ENCODE results near the gene C9orf72.
"Not testable (repeated sequence)": the region's sequence is repeated elsewhere in the genome, so short reads cannot be mapped to it uniquely, and the experiment has no call there.

The C9orf72 gene

DNA sequence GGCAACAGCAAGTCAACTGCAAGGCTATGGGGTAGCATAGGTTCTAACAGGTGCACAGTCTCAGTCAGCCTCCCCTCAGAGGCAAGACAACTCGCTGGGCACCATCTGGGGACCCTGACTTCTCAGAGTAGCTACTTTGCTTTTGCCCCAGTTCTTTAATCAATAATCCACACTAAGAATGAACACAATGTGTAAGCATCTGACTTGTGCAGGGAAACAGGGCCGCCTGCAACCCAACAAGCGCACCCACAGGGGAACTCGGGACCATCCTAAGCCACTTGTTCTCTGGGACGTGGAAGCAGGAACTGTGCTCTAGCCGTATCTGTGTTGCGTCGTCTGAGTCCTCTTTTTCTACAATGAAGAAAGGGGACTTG lies 45.6 kb downstream of the C9orf72 start:
- peak in 1 of 2 experiments; percentile 27 for DNase-seq
- no peak for TF ChIP-seq GATA1 (IDR thresholded peaks at IDR 0.05; ENCODE audit: low read depth, low read length)

DNA sequence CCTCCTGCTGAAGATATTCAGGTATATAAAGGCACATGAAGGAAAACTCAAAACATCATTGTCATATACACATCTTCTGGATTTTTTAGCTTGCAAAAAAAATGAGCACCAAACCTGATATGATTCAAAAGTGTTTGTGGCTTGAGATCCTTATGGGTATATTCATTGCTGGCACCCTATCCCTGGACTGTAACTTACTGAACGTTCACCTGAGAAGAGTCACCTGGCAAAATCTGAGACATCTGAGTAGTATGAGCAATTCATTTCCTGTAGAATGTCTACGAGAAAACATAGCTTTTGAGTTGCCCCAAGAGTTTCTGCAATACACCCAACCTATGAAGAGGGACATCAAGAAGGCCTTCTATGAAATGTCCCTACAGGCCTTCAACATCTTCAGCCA lies 49.0 kb downstream of the C9orf72 start, which contains the start of gene IFNK:
IFNK (plus strand) TSS at position 55 of the 400 bp plus-strand sequence; CDS start at position 102, 47 bp downstream.
- TF ChIP-seq GATA1 (IDR thresholded peaks at IDR 0.05; ENCODE audit: low read depth, low read length) (no peak), POLR2A (IDR thresholded peaks at IDR 0.05; ENCODE audit: low read length) (no peak)
- DNase-seq, result no peak

DNA sequence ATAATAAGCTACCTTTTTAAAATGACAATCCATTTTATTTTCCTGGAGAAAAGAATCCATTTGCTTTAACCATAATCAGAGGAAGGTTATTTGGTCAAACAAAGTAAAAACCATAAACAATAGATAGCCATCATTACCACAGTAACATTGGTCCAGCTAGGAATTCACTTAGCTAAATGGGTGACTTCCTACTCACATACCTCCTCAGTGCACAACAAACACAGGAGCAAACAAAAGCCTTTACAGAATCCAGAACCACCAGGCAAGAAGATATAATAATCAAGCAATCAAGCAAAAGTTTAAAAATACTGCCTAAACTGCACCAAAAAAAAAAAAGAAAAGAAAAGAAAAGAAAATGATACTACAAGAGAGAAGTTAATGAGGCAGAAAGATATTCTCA lies 50.1 kb downstream of the C9orf72 start:
- DNase-seq, result no peak
- TF ChIP-seq POLR2A (IDR thresholded peaks at IDR 0.05; ENCODE audit: low read length) (no peak), GATA1 (IDR thresholded peaks at IDR 0.05; ENCODE audit: low read depth, low read length) (no peak)

GRCh38 chr9:27520986-27521385 lies 52.3 kb downstream of the C9orf72 start:
- DNase-seq, result no peak
- no peak for TF ChIP-seq POLR2A (IDR thresholded peaks at IDR 0.05; ENCODE audit: low read length)
- TF ChIP-seq GATA1 (IDR thresholded peaks at IDR 0.05; ENCODE audit: low read depth, low read length), result no peak

GRCh38 chr9:27519466-27520465 lies 53.5 kb downstream of the C9orf72 start:
- DNase-seq, result no peak
- no peak for TF ChIP-seq POLR2A (IDR thresholded peaks at IDR 0.05; ENCODE audit: low read length)
- no peak for TF ChIP-seq GATA1 (IDR thresholded peaks at IDR 0.05; ENCODE audit: low read depth, low read length)

GRCh38 chr9:27518809-27519208 lies 54.5 kb downstream of the C9orf72 start:
- TF ChIP-seq GATA1 (IDR thresholded peaks at IDR 0.05; ENCODE audit: low read depth, low read length) (no peak), POLR2A (IDR thresholded peaks at IDR 0.05; ENCODE audit: low read length) (no peak)
- DNase-seq, result no peak

DNA sequence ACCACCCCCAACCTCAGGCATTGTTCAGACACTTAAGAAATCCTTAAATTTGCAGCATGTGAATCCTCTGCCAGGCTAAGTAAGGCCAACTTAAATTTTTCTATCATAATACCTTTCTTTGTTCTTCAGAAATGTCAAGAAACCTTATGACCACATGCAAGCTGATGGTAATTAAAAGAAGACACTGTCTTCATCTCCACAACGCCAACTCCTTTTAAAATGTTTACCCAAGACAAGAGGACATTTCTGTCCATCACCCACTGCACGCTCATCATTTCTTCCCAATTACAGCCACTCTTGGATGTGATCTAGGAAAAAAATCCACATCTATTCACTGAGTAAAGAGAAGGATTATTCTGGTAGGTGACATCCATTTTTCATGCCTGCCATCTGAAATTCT lies 55.3 kb downstream of the C9orf72 start:
- no peak for DNase-seq
- TF ChIP-seq GATA1 (IDR thresholded peaks at IDR 0.05; ENCODE audit: low read depth, low read length), result no peak
- TF ChIP-seq POLR2A (IDR thresholded peaks at IDR 0.05; ENCODE audit: low read length), result no peak

DNA sequence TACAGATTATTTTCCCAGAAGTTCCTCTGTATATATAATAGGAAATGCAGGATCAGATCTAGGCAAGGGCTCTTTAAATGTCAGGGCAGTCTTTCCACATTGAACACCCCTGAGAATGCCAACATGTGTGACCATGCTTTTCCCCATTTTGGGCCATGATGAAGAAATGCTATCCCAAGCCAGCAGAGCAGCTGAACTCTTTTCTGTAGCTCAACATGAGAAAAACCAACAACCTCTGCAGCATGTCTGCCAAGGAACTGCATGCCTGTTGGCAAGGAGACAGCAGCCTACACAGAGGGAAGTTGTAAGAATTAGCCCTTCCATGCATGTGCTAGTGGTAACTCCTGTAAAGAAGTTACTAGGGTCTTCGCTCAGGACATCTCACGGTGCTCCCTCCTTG lies 58.7 kb downstream of the C9orf72 start:
- TF ChIP-seq GATA1 (IDR thresholded peaks at IDR 0.05; ENCODE audit: low read depth, low read length) (no peak), POLR2A (IDR thresholded peaks at IDR 0.05; ENCODE audit: low read length) (no peak)
- no peak for DNase-seq

- TF ChIP-seq POLR2A (IDR thresholded peaks at IDR 0.05; ENCODE audit: low read length) (no peak), GATA1 (IDR thresholded peaks at IDR 0.05; ENCODE audit: low read depth, low read length) (no peak)
- no peak for DNase-seq
Observed at GRCh38 chr9:27511771-27512170, 61.5 kb downstream of the C9orf72 start.

DNA sequence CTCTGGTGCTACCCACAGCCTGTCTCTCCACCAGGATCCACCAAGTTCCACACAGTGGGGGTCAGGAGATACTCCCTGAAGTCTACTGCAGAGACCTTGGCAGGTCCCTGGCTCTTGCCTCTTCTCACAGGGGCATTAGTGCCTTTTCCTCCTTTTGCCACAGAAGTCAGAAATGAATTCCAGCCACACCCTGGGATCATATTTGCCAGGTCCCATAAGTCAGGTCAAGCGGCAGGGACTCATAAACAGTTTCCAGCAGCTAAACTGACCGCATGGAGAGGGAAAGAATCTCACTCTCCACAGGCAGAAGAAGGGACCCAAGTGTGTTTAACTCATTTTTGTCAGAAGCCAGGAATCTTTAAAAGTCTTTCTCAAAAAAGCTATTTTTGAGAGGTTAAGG lies 62.5 kb downstream of the C9orf72 start:
- DNase-seq, result no peak
- TF ChIP-seq GATA1 (IDR thresholded peaks at IDR 0.05; ENCODE audit: low read depth, low read length), result no peak
- no peak for TF ChIP-seq POLR2A (IDR thresholded peaks at IDR 0.05; ENCODE audit: low read length)

- TF ChIP-seq POLR2A (IDR thresholded peaks at IDR 0.05; ENCODE audit: low read length), result no peak
- TF ChIP-seq GATA1 (IDR thresholded peaks at IDR 0.05; ENCODE audit: low read depth, low read length), result no peak
- DNase-seq, result no peak
Observed at GRCh38 chr9:27506981-27507380, 66.3 kb downstream of the C9orf72 start.

- DNase-seq, result no peak
- no peak for TF ChIP-seq POLR2A (IDR thresholded peaks at IDR 0.05; ENCODE audit: low read length)
- TF ChIP-seq GATA1 (IDR thresholded peaks at IDR 0.05; ENCODE audit: low read depth, low read length), result no peak
Observed at GRCh38 chr9:27505744-27506161, 67.5 kb downstream of the C9orf72 start.

- TF ChIP-seq GATA1 (IDR thresholded peaks at IDR 0.05; ENCODE audit: low read depth, low read length) (no peak), POLR2A (IDR thresholded peaks at IDR 0.05; ENCODE audit: low read length) (no peak)
- DNase-seq, result no peak
Observed at GRCh38 chr9:27504259-27504658, 69.0 kb downstream of the C9orf72 start.

DNA sequence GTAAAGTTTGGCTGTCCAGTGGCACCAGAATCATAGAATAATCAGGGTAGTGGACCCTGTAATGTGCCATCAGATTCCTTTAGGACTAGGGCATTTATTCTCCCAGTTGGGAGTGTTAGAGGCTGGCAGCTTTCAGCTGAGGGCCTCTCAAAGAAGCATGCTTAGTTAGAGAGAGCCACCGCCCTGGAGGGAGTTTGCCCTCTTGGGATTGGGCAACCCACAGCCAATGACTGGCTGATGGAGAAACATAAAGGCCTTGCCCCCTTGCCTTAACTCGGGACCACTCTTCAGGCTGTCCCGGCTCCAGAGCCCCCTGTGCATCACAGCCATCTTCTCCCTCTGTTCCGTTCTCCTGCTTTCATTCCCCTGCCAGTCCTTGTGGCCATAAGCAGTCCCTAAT lies 69.7 kb downstream of the C9orf72 start:
- TF ChIP-seq GATA1 (IDR thresholded peaks at IDR 0.05; ENCODE audit: low read depth, low read length), result no peak
- no peak for TF ChIP-seq POLR2A (IDR thresholded peaks at IDR 0.05; ENCODE audit: low read length)
- no peak for DNase-seq

GRCh38 chr9:27500902-27501301 lies 72.4 kb downstream of the C9orf72 start:
- DNase-seq, result not testable (repeated sequence)
